ENCODE results near the gene TGFBR3. TPM values are rescaled to one million over a fixed set of nuclear protein-coding genes. Genes with fewer than 3 reads are reported as not detected.

Gene TGFBR3
- total RNA-seq, 1 donor = 118 TPM

GRCh38 chr1:91660708-91661107, 225.2 kb downstream of the TGFBR3 start:
- TF ChIP-seq CTCF (IDR thresholded peaks at IDR 0.05; ENCODE audit: insufficient read depth, low read length) = no peak
- H3K4me3 ChIP-seq (ENCODE audit: low read depth, low read length) = no peak overlapping the region
- DNase-seq (ENCODE audit: low read depth) = no peak

GRCh38 chr1:91655912-91656449, 230.0 kb downstream of the TGFBR3 start:
- TF ChIP-seq CTCF (IDR thresholded peaks at IDR 0.05; ENCODE audit: insufficient read depth, low read length) = no peak
- H3K4me3 ChIP-seq (ENCODE audit: low read depth, low read length) = no peak overlapping the region
- no peak for DNase-seq (ENCODE audit: low read depth)

- DNase-seq (ENCODE audit: low read depth) = no peak
- H3K4me3 ChIP-seq (ENCODE audit: low read depth, low read length) = no peak overlapping the region
- no peak for TF ChIP-seq CTCF (IDR thresholded peaks at IDR 0.05; ENCODE audit: insufficient read depth, low read length)
Observed at GRCh38 chr1:91653183-91653582, 232.8 kb downstream of the TGFBR3 start.

- peak; percentile 92 for DNase-seq (ENCODE audit: low read depth)
- TF ChIP-seq CTCF (IDR thresholded peaks at IDR 0.05; ENCODE audit: insufficient read depth, low read length) = peak; percentile 18
- H3K4me3 ChIP-seq (ENCODE audit: low read depth, low read length) = no peak overlapping the region
Observed at GRCh38 chr1:91651661-91652071, 234.3 kb downstream of the TGFBR3 start.

GRCh38 chr1:91651243-91651642, 234.7 kb downstream of the TGFBR3 start:
- H3K4me3 ChIP-seq (ENCODE audit: low read depth, low read length) = no peak overlapping the region
- no peak for DNase-seq (ENCODE audit: low read depth)

GRCh38 chr1:91650764-91651163, 235.2 kb downstream of the TGFBR3 start:
- H3K4me3 ChIP-seq (ENCODE audit: low read depth, low read length) = no peak overlapping the region
- no peak for TF ChIP-seq CTCF (IDR thresholded peaks at IDR 0.05; ENCODE audit: insufficient read depth, low read length)
- peak; percentile 98 for DNase-seq (ENCODE audit: low read depth)

More at GRCh38 chr1:91651243-91651642, 234.7 kb downstream of the TGFBR3 start:
- TF ChIP-seq CTCF (IDR thresholded peaks at IDR 0.05; ENCODE audit: insufficient read depth, low read length) = no peak

- no peak overlapping the region for H3K4me3 ChIP-seq (ENCODE audit: low read depth, low read length)
- no peak for TF ChIP-seq CTCF (IDR thresholded peaks at IDR 0.05; ENCODE audit: insufficient read depth, low read length)
- DNase-seq (ENCODE audit: low read depth) = no peak
Observed at GRCh38 chr1:91647061-91647460, 238.9 kb downstream of the TGFBR3 start.
